GM18870 (cell line): ENCODE results near the gene HLCS.

Experiments
- ATAC-seq: cut with Tn5 transposase; IDR thresholded peaks from one replicate; pipeline ENCODE4 v1.9.1; 2021; ENCODE audit warnings: moderate library complexity; ENCODE audit not compliant: unreplicated experiment

The HLCS gene

DNA sequence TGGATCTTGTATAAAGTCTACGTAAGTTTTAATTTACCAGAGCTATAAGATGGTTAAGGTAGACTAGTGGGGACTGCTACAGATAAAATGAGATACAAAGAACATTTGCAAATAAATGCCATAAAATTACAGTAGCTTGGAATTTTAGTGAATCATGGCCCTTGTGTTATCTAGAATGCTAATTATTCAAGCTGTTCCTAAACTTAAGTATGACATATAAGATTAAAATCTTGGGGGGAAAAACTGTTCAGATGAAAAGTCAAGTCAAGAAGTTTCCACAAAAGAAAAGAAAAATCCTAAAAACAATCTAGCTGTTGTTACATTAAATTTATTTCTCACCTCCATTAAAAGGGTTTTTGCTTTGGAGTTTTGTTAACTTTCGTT, 215.9 kb downstream of the HLCS start:
- no peak for ATAC-seq

DNA sequence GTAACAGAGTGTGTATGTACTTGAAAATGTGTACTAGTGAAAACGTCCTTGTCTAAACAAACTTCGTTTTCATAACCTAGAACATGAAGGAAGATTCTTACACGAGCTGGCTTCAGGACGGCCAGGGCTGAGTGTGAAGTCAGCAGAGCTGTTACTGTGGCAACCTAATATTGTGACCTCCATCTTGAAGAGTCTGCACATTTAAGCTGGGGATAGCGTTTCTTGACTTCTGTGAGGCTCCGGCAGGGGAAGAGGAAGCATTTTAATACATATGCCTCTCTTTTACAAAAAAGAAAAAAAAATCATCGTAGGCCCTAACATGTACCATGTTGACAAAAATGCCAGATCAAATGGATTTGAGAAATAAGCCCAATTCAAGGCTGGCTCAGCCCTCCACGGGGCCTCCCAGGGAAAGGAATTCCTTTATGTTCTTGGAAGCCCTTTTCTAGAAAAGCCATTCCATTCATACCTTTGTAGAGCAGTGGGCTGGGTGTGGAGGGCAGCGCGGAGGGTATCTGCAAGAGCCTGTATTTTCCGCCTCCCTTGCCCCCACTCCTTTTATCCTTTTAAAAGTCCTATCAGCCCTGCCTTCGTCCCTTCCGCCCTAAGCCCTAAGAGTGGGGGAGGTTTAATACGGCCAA, 216.4 kb downstream of the HLCS start:
- ATAC-seq = no peak

DNA sequence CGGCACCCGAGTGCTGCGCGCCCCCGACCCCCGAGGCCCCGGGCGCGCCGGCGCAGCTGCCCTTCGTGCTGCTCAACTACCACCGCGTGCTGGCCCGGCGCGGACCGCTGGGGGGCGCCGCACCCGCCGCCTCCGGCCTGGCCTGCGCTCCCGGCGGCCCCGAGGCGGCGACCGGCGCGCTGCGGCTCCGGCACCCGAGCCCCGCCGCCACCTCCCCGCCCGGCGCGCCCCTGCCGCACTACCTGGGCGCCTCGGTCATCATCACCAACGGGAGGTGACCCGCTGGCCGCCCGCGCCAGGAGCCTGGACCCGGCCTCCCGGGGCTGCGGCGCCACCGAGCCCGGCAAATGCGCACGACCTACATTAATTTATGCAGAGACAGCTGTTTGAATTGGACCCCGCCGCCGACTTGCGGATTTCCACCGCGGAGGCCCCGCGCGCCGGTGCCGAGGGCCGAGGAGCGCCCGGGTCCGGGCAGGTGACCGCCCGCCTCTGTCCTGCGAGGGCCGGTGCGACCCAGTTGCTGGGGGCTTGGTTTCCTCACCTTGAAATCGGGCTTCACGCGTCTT, 218.6 kb downstream of the HLCS start:
- no peak for ATAC-seq

DNA sequence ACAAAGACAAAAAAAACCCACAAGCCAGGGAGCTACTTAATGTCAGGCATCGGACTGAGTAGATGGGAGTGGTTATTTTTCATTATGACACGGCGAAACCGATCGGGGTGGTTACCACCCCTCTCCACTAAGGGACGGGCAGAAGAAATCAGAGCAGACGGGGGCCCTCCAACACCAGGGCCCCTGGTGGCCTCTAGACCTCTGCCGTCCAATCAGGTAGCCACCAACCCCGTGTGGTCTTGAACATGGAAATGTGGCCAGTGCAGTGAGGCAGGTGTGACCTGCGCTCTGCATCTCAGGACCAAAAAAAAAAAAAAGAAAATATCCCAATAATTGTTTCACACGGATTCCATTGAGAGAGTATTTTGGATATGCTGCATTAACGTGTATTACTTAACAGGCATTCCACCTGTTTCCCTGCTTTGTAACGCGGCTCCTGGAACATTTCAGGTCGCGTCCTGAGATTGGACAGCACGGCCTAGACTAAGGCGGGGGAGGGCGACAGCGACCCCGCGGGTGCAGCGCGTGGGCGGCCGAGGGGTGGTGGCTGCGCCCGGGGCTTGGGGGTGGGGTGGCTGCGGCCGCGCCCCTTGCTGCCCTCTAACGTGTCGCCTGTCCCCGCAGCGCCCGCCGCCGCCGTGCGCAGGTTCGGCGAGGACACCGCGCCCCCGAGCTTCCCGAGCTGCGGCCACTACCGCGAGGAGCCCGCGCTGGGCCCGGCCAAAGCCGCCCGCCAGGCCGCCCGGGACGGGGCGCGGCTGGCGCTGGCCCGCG, 219.2 kb downstream of the HLCS start:
- ATAC-seq = no peak

DNA sequence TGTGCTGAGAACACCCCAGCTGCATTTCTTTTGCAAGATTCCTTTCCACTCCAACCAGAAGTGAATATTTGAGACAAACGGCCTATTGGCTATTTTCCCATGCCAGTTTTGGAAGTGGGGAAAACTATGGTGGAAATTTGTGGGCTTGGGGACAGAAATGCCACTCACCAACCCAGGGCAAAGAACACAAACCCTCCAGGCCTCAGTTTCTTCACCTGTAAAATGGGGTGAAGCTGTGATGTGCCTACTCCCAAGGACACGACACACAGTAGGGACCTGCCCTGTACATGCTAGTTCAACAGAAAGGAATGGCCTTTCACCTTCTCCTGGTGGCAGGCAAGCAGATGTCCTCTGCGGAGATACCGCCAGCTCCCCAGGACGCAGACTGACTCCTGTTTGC, 221.0 kb downstream of the HLCS start:
- no peak for ATAC-seq

DNA sequence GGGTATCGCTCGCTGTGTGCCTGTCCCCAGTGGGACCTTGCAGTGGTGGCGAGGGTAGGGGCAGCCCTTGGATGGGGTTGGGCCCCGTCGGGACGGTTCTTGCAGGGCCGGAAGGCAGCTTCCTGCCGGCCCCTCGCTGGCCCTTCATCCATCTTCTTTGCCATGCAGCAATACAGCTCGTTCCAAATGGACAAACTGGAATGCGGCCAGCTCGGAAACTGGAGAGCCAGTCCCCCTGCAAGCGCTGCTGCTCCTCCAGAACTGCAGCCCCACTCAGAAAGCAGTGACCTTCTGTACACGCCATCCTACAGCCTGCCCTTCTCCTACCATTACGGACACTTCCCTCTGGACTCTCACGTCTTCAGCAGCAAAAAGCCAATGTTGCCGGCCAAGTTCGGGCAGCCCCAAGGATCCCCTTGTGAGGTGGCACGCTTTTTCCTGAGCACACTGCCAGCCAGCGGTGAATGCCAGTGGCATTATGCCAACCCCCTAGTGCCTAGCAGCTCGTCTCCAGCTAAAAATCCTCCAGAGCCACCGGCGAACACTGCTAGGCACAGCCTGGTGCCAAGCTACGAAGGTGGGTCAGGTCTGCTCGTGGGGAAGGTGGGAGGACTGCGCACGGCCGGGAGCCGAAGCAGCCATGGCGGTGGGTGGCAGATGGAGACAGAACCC, 221.8 kb downstream of the HLCS start:
- no peak for ATAC-seq

DNA sequence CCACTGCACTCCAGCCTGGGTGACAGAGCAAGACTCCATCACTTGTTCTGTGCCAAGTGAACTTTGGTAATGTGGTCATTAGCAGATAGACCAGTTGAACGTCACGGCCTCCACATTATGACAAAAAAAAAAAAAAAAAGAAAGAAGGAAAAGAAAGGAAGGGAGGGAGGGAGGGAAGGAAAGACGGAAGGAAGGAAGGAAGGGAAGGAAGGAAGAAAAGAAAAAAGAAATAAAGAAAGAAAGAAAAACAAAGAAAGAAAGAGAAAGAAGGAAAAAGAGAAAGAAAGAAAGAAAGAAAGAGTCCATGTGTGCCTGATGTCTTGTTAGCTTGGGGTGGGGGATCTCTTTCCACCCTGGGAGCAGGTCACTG, 222.3 kb downstream of the HLCS start:
- ATAC-seq = no peak

DNA sequence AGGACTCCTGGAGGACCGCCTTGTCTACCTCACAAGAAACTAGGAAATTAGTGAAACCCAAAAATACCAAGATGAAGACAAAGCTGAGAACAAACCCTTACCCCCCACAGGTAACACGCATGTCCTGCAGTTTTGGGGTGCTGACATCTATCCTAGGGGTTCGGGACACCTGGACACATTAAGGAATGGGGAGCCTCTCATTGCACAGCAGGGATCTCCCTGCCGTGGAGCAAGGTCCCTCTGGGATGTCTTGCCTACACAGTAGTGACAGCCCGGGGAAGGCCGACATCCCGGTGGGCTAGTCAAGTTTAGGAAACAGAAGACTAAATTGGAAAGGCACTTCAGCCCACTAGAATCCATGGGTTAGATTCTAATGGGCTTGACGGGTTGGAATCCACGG, 223.0 kb downstream of the HLCS start:
- ATAC-seq = no peak

DNA sequence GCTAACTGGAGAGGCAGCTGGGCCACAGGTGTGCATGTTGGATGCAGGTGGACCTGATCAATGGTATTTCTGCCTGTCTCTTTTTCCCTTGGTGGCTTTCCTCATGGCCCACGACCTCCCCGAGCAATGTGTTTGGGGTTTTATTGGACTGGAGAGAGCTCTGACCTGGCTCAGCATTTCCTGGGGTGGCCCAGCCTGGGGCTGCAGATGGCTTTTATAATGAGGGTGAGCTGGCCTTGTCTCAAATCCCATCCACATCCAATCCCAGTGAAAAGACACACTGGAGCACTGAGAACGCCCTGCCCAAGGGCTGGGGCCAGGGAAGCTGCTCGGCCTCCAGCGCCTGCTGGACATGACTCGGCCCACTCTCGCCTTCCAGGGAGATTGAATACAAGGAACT, 223.5 kb downstream of the HLCS start:
- no peak for ATAC-seq

DNA sequence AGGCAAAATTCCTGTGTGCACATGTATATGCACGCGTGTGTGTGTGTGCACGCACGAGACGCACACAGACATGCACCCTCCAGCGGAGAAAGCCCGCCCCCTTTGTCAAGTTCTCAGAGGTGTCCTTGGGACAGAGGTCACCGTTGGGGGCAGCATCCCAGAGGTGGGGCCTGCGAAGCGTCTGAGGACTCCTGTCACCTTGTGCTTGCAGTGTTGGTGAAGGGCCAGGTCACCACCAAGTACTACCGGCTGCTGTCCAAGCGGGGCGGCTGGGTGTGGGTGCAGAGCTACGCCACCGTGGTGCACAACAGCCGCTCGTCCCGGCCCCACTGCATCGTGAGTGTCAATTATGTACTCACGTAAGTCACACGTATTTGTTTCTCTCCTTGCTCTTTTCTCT, 225.0 kb downstream of the HLCS start:
- ATAC-seq = no peak

DNA sequence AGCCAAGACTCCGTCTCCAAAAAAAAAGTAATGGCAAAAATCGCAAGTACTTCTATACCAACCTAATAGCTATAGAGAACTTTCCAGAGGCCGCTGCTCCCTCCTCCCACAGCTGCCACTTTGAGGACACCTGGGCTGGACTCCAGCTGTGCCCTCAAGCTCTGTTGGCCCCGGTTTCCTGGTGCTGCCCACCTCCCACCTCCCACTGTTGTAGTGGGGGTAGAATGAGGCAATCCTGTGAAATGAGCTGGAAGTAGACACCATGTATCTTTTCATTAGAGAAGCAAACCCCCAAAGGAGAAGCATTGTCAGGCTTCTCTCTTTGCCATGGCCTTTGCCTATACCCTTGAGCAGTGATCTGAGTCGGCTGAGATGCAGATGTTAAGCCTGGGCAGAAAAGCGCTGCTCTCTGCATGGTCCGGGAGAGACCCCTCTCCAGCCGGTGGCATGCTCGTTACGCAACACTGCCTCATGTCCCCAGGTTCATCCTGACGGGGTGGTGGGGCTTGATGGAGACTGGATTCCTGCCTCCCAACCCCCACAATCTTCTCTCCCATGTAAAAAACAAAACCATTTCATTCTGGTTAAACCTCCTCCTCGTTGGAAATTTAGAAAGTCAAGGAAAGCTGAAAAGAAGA, 227.9 kb downstream of the HLCS start:
- no peak for ATAC-seq

DNA sequence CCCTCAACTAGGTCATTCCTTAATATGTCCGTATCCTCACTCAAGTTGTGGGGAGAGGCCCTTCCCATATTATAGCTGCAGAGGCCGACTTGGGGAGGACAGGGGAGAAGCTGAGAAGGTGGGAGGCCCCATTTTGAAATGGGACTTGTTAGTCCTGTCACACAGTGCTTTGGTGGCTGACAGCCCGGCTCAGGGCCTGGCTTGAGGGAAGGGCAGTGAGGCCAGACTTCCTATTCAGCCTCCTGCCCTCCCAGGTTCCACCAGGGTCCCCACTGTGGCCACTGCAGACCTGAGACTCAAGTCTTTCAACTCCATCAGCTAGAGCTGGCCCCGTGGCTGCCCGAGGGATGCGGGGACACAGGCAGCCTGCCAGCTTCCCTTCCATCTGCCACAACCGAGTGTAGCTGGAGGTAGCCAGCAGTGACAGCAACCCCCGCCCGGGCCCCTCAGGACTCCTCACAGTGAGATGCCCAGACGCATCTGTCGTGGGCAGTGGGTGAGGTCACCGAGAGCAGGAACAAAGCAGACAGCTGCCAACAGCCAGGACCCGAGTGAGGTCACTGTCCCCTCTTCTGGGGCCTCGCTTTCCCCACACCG, 230.6 kb downstream of the HLCS start:
- no peak for ATAC-seq

DNA sequence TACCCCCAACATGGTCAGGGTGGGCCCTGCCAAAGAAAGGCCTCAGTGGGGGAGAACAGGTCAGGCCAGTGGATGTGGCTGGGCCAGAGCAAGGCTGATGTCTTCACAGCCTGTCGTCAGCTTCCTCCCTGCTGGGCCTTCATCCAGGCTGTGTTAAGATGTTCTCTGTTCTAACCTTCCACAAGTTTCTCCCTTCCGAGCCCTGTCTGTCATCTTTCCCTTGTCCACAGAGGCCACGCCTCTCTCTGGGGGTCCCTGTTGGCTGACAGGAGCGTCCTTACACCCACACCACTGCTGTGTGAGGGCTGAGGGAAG, 231.3 kb downstream of the HLCS start:
- ATAC-seq = no peak

DNA sequence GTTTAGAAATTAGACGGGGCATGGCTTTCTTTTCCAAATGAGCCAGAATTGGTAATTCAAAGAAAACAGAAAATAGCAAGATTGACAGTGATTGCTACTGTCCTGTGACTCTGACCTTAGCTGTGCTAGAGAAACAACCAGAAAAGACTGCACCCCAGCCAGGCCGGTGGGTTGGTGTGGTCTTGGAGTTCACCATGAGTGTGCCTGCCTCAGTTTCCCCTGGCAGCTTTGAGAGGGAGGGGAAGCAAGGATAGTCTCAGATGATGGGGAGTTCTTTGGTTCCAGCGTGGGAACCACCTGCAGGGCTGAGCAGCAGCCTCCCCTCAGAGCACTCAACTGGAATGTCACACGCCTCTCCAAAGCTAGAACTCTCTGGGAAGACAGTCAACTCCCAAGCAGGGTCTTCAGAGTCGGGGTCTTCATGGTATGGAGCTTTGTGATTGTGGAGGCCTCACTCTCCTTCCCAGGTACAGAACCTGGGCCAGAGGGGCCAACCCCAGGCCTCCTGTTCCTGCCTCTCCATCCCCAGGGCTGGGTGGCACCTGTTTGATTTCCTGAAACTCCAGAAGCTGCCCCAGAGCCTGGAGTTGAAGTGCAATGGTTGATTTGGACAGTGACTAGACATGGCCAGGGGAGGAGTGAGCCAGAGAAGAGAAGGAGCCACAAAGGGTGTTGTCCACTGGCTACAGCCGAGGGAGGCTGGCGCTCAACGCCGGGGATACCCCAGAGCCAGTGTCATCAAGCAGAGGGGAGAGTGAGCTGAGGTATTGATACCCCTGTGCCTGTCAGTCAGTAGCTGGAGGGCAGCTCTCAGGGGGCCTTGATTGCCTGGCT, 231.9 kb downstream of the HLCS start:
- ATAC-seq = no peak

DNA sequence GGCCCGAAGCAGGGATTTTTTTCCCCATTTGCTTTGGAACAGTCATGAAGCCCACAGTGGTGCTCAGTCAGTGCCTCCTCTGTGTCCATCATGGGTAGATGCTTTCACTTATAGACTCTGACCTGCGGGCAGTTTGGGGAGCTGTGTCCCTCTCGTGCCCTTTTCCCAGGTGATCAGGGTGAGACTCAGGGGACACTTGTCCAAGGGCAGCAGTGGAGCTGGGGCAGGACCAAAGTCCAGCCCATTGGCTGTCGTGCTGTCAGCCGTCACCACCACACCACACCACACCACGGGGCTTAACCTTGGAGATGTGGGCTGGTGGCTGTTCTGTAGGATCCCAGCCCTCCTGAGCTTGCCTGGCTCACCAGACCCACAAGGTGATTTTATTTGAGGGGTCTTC, 232.6 kb downstream of the HLCS start:
- ATAC-seq = no peak

DNA sequence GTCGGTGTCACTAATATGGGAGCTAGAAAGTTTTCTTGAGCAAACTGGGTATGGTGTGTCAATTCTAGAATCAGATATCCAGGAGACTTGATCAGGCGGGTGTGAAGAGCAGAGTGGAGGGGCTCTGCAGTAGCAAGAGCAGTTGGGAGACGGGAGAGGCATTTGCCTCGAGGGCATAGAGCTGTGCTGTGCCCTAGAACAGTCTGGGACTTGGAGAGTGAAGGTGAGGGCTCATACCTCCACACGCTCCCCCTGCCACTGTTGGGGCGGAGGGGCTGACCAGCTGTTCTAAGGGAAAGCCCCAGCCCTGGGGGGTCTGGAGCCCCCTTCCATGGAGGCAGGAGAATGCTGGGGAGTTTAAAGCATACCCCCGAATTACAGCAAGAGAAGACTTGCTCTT, 233.7 kb downstream of the HLCS start:
- no peak for ATAC-seq

DNA sequence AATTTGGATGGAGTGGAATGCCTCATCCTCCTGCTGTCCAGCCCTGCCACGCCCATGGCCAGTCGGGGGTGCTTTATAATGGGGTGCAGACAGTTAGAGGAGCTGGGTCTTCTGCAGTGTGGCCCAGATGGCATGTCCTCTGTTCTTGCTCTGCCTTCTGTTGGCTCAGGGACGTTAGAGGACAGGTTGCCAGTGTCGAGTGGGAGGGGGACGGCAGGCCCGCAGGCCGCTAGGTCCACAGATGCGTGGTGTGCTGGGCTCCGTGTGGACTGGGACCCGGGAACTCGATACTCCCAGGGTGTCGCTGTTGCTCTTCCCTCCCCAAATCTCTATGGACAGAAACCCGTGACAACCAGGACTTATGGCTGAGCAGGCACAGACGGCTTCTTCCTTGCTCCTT, 234.3 kb downstream of the HLCS start:
- ATAC-seq = no peak

DNA sequence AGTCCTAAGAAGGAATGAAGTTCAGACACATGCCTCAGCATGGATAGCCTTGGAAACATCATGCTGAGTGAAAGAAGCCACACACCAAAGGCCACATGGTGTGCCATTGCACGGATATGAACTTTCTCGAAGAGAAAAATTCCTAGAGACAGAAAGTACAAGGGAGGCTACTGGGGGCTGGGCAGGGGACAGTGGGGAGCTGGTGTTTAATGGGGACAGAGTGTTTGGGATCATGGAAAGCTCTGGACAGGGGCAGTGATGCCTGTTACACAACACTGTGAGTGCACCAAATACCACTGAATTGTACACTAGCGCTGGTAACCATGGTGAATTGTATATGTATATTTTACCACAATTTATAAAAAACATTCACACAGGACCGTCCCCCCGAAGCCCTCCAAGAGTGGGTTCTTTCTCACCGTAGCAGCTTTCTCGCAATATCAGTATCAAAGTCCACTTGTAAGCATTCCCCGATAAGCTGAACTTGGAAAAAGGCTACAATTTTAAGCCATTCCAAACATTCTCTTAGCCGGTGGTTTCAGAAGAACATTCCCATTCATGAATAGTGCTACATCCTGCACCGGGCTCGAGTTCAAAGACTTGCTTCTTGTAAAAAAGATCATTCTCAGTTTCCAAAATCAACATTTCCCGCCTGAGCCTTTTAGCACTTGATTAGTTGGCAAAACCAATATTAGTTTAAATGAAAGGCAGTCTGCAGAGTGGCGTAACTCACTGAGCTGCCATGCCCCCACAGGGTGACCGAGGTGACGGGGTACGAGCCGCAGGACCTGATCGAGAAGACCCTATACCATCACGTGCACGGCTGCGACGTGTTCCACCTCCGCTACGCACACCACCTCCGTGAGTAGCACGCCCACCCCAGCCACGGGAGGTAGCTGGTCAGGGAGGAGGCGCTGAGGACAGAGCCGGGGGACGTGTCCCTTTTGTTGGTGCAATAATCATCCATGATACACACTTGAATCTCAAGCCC, 235.9 kb downstream of the HLCS start:
- ATAC-seq = no peak

DNA sequence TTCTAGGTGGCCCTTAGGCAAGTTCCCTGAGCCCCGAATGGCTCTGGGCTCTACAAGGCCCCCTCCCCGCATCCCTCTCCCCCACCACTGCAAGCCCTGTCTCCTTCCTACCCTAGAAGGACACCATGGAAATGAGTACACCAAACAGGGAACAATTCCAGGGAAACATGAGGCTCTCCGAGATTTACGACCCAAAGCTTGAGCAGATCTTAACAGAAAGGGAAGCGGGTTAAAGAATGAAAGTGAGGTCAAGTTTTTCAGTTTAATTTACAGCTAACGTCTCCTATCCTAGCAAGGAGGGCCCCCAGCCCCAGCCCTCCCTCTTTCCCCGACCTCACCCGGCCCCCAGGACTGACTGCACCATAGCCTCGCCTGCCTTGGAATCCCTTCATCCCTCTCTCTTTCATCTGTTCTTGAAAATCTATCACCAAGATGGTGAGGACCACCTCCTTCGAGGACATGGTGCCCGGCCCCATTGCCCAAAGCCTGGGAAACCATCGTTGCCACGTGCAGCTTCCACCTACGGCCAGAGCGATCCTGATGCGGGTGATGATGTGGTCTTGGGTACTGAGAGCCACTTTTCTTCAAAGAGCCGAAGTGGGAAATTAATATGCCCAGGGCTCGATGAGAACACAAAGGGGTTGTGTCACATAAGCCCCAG, 237.0 kb downstream of the HLCS start:
- ATAC-seq = no peak
